Gastroesophageal sphincter (tissue), 4 donors: ENCODE data around the gene KRAS. TPM values are rescaled to one million over a fixed set of nuclear protein-coding genes. Genes with fewer than 3 reads are reported as not detected.

Source experiments
- ATAC-seq: fragments of 150-250 bp; one replicate; pipeline ENCODE4 v1.9.1; 2016; ENCODE audit warnings: mild to moderate bottlenecking, moderate library complexity
- H3K27ac ChIP-seq, 4 donors: fragments of 200-600 bp; sonication (generic) in 3 of 4; 1 replicate in 3 of 4; 2 replicates in 1 of 4; pipeline ENCODE4 v1.5.1; 2016 to 2019
- H3K27me3 ChIP-seq: fragments of 200-600 bp; sonication (generic); one replicate; pipeline ENCODE4 v1.5.1; 2019
- H3K36me3 ChIP-seq, 2 donors: fragments of 200-600 bp; sonication (generic); one replicate each; pipeline ENCODE4 v1.5.1; 2019; ENCODE audit warnings: control low read depth in 1 of 2
- H3K4me1 ChIP-seq, 3 donors: fragments of 200-600 bp; sonication (generic); 1 replicate in 2 of 3; 2 replicates in 1 of 3; pipeline ENCODE4 v1.5.1; 2016 to 2019; ENCODE audit warnings: control low read depth in 2 of 3
- H3K4me3 ChIP-seq, 2 donors: fragments of 200-600 bp; sonication (generic); one replicate each; pipeline ENCODE4 v1.5.1; 2019; ENCODE audit warnings: mild to moderate bottlenecking in 1 of 2, moderate library complexity in 1 of 2
- H3K9me3 ChIP-seq, 3 donors: fragments of 200-600 bp; sonication (generic); one replicate each; pipeline ENCODE4 v1.5.1; 2017 to 2019; ENCODE audit warnings: control low read depth in 2 of 3
- EP300 ChIP-seq: sonication (generic); formaldehyde crosslinking; IDR thresholded peaks from one replicate; pipeline ENCODE4 v1.6.1; 2017; ENCODE audit warnings: antibody characterized with exemption, mild to moderate bottlenecking
- POLR2A ChIP-seq, 2 donors: fragments of 450-650 bp; IDR thresholded peaks; one replicate each; pipeline ENCODE4 v1.6.1; 2017; ENCODE audit warnings: antibody characterized with exemption in 2 of 2, mild to moderate bottlenecking in 2 of 2, moderate library complexity in 1 of 2
- POLR2AphosphoS5 ChIP-seq: sonication (generic); formaldehyde crosslinking; IDR thresholded peaks from one replicate; pipeline ENCODE4 v1.6.1; 2017; ENCODE audit warnings: antibody characterized with exemption
- WGBS, 2 donors: methylation state at CpG; one replicate each; pipeline ENCODE4 v1.1.5; 2018; ENCODE audit warnings: low coverage in 1 of 2; 5-methylcytosine and 5-hydroxymethylcytosine counted together
- total RNA-seq, 4 donors: library from RNA; depleted of rRNA; stranded (reverse); fragments of >200 nt; gene quantifications; one replicate each; pipeline ENCODE4 v1.1.0, GENCODE V29; 2016
- TF ChIP-seq, protein P1 (sequence below), 4 experiments: fragments of 200-600 bp in 2 of 4; fragments of 450-650 bp in 2 of 4; sonication (generic) in 1 of 4; IDR thresholded peaks; one replicate each; pipeline ENCODE4 v1.5.1; 2017 to 2019; ENCODE audit warnings: antibody characterized with exemption in 4 of 4, mild to moderate bottlenecking in 2 of 4, moderate library complexity in 2 of 4

KRAS gene
- total RNA-seq, 4 donors from 2014 or later, result 31.8 to 35.6 (median 33.0) TPM

DNA sequence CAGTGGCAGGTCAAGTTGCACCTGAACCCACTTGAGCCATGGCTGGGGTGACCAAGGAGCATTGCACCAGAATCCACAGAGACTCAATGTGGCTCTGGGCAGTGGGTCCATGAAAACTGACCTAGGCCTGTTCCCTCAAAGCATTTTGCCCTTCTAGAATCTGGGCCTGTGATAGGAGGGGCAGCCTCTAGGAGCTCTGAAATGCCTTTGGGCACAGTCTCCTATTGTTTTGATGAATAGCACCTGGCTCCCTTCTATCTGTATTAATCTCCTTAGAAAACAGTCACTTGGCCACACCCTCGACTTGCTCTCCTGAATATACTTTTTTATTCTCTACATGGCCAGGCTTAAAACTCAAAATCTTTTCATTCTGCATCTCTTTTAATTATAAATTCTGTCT lies 14.1 kb upstream of the KRAS start:
- no peak for TF ChIP-seq POLR2AphosphoS5
- TF ChIP-seq EP300, result no peak
- TF ChIP-seq, protein P1, sequence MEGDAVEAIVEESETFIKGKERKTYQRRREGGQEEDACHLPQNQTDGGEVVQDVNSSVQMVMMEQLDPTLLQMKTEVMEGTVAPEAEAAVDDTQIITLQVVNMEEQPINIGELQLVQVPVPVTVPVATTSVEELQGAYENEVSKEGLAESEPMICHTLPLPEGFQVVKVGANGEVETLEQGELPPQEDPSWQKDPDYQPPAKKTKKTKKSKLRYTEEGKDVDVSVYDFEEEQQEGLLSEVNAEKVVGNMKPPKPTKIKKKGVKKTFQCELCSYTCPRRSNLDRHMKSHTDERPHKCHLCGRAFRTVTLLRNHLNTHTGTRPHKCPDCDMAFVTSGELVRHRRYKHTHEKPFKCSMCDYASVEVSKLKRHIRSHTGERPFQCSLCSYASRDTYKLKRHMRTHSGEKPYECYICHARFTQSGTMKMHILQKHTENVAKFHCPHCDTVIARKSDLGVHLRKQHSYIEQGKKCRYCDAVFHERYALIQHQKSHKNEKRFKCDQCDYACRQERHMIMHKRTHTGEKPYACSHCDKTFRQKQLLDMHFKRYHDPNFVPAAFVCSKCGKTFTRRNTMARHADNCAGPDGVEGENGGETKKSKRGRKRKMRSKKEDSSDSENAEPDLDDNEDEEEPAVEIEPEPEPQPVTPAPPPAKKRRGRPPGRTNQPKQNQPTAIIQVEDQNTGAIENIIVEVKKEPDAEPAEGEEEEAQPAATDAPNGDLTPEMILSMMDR (IDR thresholded peaks at IDR 0.05), result no peak
- no peak for TF ChIP-seq POLR2A (IDR thresholded peaks at IDR 0.05)
- Histone ChIP-seq H3K9me3 (no peaks in the 10 kb centered on the region), H3K4me3 (no peak overlapping the region), H3K27ac (no peak overlapping the region), H3K27me3 (no peaks in the 10 kb centered on the region), H3K36me3 (no peaks in the 10 kb centered on the region), H3K4me1 (peaks cover 0 to 8% (median 0%) of the 10 kb centered on the region in 3 donors)
- no peak for ATAC-seq
- WGBS, 2 donors, result 60 to 75% methylated on average over 1 of the region's 1 CpG

DNA sequence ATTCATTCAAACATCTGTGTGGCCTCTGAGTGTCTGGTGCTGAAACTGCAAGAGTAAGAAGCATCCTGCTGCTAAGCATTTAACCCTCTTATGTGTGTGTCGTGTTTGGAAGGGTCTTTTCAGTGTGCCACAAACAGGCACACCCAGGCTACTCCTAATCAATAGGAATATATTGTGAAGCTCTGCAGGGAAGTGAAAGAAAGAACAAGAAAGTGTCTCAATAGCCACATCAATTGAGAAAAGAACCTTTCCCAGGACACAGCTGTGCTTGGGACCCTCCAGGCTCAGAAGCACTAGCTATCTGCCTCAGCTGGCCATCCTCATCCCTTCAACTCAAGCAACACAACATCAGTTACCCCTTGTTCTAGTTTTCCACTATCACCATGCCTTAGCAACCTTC lies 13.4 kb upstream of the KRAS start:
- ATAC-seq, result no peak
- Histone ChIP-seq H3K36me3 (no peaks in the 10 kb centered on the region), H3K4me1 (peaks cover 0 to 8% (median 0%) of the 10 kb centered on the region in 3 donors), H3K27ac (no peak overlapping the region), H3K27me3 (no peaks in the 10 kb centered on the region), H3K9me3 (no peaks in the 10 kb centered on the region), H3K4me3 (no peak overlapping the region)
- WGBS, 2 donors, result 60% methylated on average over 1 of the region's 1 CpG; no CpG with 5 or more reads in 1 of the 2 donors
- TF ChIP-seq EP300 (no peak), POLR2A (IDR thresholded peaks at IDR 0.05) (no peak), POLR2AphosphoS5 (no peak)
- TF ChIP-seq, protein P1 (IDR thresholded peaks at IDR 0.05), result no peak

DNA sequence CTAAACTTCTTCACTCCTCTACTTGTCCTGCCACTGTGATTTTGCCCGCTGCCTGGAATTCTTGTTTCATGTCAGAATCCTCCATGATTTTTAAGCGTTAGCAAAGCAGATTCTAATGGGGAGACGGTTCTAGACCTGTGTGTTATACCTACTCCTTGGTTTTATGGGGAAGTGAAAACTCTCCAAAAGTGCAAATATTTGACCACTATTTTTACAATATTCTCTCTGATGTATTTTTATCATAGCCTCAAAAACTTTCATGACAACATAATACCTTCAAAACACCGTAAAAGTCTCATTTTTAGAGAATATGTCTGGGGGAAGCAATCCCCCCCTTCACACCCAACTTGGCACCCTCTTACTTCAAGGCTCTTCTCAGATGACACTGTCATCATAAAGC lies 12.9 kb upstream of the KRAS start:
- TF ChIP-seq POLR2A (IDR thresholded peaks at IDR 0.05), result no peak
- TF ChIP-seq, protein P1 (IDR thresholded peaks at IDR 0.05), result no peak
- no peak for TF ChIP-seq POLR2AphosphoS5
- no peak for TF ChIP-seq EP300
- Histone ChIP-seq H3K36me3 (no peaks in the 10 kb centered on the region), H3K9me3 (no peaks in the 10 kb centered on the region), H3K27ac (no peak overlapping the region), H3K27me3 (no peaks in the 10 kb centered on the region), H3K4me1 (peaks cover 0 to 8% (median 0%) of the 10 kb centered on the region in 3 donors), H3K4me3 (no peak overlapping the region)
- 92 to 98% methylated on average over 4 of the region's 4 CpGs for WGBS, 2 donors
- no peak for ATAC-seq

DNA sequence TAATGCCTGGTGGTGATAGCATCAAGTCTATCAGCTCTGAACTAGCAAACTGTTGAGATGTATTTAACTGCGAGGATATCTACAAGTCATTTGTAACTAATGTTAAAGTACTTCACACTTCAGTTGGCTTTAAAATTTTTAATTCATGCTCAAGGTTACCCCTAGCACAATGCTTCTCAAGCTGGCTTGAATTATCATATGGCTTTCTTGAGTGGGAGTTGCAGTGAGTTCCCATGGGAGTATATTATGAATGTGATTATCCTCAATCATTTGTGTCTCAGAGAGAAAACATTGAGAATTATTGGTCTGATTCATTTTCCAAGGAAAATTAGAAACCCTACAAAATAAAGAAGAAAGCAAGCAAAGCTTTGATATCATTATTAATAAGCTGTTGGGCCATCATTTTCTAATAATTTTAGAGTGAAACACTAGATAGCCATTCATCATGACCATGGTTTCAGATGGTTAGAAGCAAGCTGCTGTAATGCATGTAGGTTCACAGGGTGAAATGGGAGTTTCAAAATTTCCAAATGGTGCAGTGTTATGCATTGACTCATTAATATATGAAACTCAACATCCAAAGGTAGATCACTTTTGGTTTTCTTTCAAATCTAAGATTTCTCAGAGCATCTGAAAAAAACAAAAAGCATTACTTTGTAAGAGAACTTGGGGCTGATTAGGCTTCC lies 11.8 kb upstream of the KRAS start:
- H3K9me3 ChIP-seq, result no peaks in the 10 kb centered on the region
- no peak for ATAC-seq
- WGBS, 2 donors, result 100% methylated on average over 1 of the region's 1 CpG
- no peak overlapping the region for H3K4me3 ChIP-seq
- H3K36me3 ChIP-seq, result no peaks in the 10 kb centered on the region
- no peak for TF ChIP-seq POLR2A (IDR thresholded peaks at IDR 0.05)
- TF ChIP-seq EP300, result no peak
- TF ChIP-seq POLR2AphosphoS5, result no peak
- TF ChIP-seq, protein P1 (IDR thresholded peaks at IDR 0.05), result no peak
- H3K4me1 ChIP-seq, result peaks cover 0 to 8% (median 0%) of the 10 kb centered on the region in 3 donors
- no peak overlapping the region for H3K27ac ChIP-seq
- H3K27me3 ChIP-seq, result no peaks in the 10 kb centered on the region
